Measurements from ENCODE around the gene RGS10. TPM values are rescaled to one million over a fixed set of nuclear protein-coding genes. Genes with fewer than 3 reads are reported as not detected.

The RGS10 gene
- total and polyA plus RNA-seq, 10 of the 15 experiments (the other 5 are each of a cell fraction or from before 2014, with no cell fraction given): 72.8 to 193 (median 127) TPM

GRCh38 chr10:119477444-119477843 lies 65.1 kb downstream of the RGS10 start:
- no peak overlapping the region for H3K9ac ChIP-seq (ENCODE audit: control insufficient read depth, insufficient read depth, low read length)
- H4K20me1 ChIP-seq (ENCODE audit: control insufficient read depth, insufficient read depth): no peaks in the 10 kb centered on the region
- no peaks in the 10 kb centered on the region for H3K27me3 ChIP-seq (replicated peaks in 1 of 2; ENCODE audit: control insufficient read depth in 2 of 2, insufficient read depth in 2 of 2, low read length in 1 of 2)
- peaks cover 4% of the 10 kb centered on the region; the same call in 1 of the 3 replicates for H3K9me3 ChIP-seq (replicated peaks; ENCODE audit: control insufficient read depth, insufficient read depth, low read length)
- H3K27ac ChIP-seq (ENCODE audit: control insufficient read depth, insufficient read depth): peak overlapping the region; percentile 30; the same call in 1 of the 2 replicates
- H3K36me3 ChIP-seq (ENCODE audit: control insufficient read depth in 2 of 2, insufficient read depth in 2 of 2, low read length in 1 of 2): no peaks in the 10 kb centered on the region
- SMC1A ChIA-PET (ENCODE audit: uncharacterized antibody, unreplicated experiment): interaction anchor here (0.8 to 2.5 kb wide), 14 partner anchors 11 to 297 kb away, joined by 3 to 13 read pairs (median 4); no protein-coding TSS in a partner anchor
- no peaks in the 10 kb centered on the region for H3K79me2 ChIP-seq (ENCODE audit: control insufficient read depth, insufficient read depth, low read length)
- peak; percentile 47 for DNase-seq (ENCODE audit: low read depth, low spot score)
- WGBS (ENCODE audit: insufficient coverage, insufficient replicate concordance, low lambda C conversion rate, missing lambda C conversion rate): 0% methylated on average over 3 of the region's 3 CpGs
- ATAC-seq: peak; percentile 75
- RAD21 ChIA-PET (ENCODE audit: unreplicated experiment): interaction anchor here (0.9 to 1.7 kb wide), 7 partner anchors 12 to 278 kb away, joined by 3 to 10 read pairs (median 4); partner anchors contain the start of gene GRK5
- in situ Hi-C loops (cut with MboI): no loop called here
- CTCF ChIA-PET: interaction anchor here (1.0 to 2.0 kb wide), 9 partner anchors 8 to 282 kb away, joined by 3 to 23 read pairs (median 4); no protein-coding TSS in a partner anchor
- BruUV-seq (replicated peaks): no TSS peak
- intact Hi-C loops (cut with micrococcal nuclease; ENCODE audit: unreplicated experiment): no loop called here
- no peak overlapping the region for H2AFZ ChIP-seq (ENCODE audit: control insufficient read depth, low read depth, low read length)
- FAIRE-seq: peak; percentile 56
- H3K4me3 ChIP-seq: peak overlapping the region; percentile 35; the same call in 1 of the 2 replicates
- POLR2A ChIA-PET: interaction anchor here (0.9 to 1.7 kb wide), 3 partner anchors 10 to 40 kb away, joined by 3 to 8 read pairs (median 3); no protein-coding TSS in a partner anchor
- peak overlapping the region; percentile 84 for H3K4me2 ChIP-seq (ENCODE audit: control insufficient read depth, insufficient read depth)
- peaks cover 25% of the 10 kb centered on the region for H3K4me1 ChIP-seq (ENCODE audit: control insufficient read depth, insufficient read depth, low read length)
- TF ChIP-seq MAX (IDR thresholded peaks at IDR 0.05; ENCODE audit: low read depth, low read length) (no peak), NFXL1 (IDR thresholded peaks at IDR 0.05; ENCODE audit: borderline replicate concordance) (no peak), ZSCAN29 (IDR thresholded peaks at IDR 0.05) (peak; percentile 20; the same call in 1 of the 2 replicates), SKIL (IDR thresholded peaks at IDR 0.05; ENCODE audit: low read depth, poor library complexity, severe bottlenecking) (peak; percentile 37), BCL11A (IDR thresholded peaks at IDR 0.05; ENCODE audit: low read depth, low read length) (0 out of 2 replicates have a peak, but pooled peaks have one; percentile 27), ATF7 (IDR thresholded peaks at IDR 0.05; ENCODE audit: low read depth) (no peak), BMI1 (IDR thresholded peaks at IDR 0.05; ENCODE audit: borderline replicate concordance) (no peak), SUPT20H (IDR thresholded peaks at IDR 0.05; ENCODE audit: borderline replicate concordance, control insufficient read depth, low read depth, low read length) (no peak), MYB (IDR thresholded peaks at IDR 0.05; ENCODE audit: borderline replicate concordance, low read depth, low read length) (no peak), CHD2 (IDR thresholded peaks at IDR 0.05; ENCODE audit: borderline replicate concordance, low read depth, low read length) (no peak), ZNF207 (IDR thresholded peaks at IDR 0.05; ENCODE audit: borderline replicate concordance) (no peak), FOXK2 (IDR thresholded peaks at IDR 0.05) (no peak), RBBP5 (conservative IDR thresholded peaks at IDR 0.05) (no peak), SMAD1 (IDR thresholded peaks at IDR 0.05; ENCODE audit: low read depth, partially characterized antibody) (no peak), RCOR1 (conservative IDR thresholded peaks at IDR 0.05; ENCODE audit: low read depth, low read length) (no peak), USF2 (IDR thresholded peaks at IDR 0.05; ENCODE audit: borderline replicate concordance, low read depth, low read length) (no peak), BCL3 (IDR thresholded peaks at IDR 0.05; ENCODE audit: borderline replicate concordance, insufficient read depth, low read depth, low read length, poor library complexity, severe bottlenecking) (peak; percentile 64), KAT2A (conservative IDR thresholded peaks at IDR 0.05; ENCODE audit: control insufficient read depth, low read depth, low read length) (no peak), CHD4 (IDR thresholded peaks at IDR 0.05) (no peak), NR2C2 (IDR thresholded peaks at IDR 0.05; ENCODE audit: borderline replicate concordance, control insufficient read depth, insufficient read length, low read depth) (no peak), KDM1A (IDR thresholded peaks at IDR 0.05; ENCODE audit: borderline replicate concordance) (no peak)
